NCI-H1930 (cell line): Measurements from ENCODE around the gene ANKFN1.

Source experiments
- DNase-seq, 2 experiments: peaks; one replicate each; lab custom pipeline; 2025; lab: John Stamatoyannopoulos, UW

Gene ANKFN1

GRCh38 chr17:56142781-56143180 is 10.5 kb upstream of the ANKFN1 start:
- DNase-seq, result no peak

GRCh38 chr17:56144223-56144622 is 9.1 kb upstream of the ANKFN1 start:
- no peak for DNase-seq

DNA sequence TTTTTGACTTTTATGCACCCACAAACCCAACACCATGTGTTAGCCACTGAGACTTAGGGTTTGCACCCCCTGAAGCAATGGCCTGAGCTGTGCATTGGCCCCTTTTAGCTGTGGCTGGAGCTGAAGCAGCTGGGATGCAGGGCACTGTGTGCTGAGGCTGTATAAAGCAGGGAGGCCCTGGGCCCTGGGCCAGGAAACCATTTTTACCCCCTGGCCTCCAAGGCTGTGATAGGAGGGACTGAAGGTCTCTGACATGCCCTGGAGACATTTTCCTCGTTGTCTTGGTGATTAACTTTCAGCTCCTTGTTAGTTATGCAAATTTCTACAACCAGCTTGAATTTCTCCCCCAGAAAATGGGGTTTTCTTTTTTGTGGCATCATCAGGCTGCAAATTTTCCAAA is 6.7 kb upstream of the ANKFN1 start:
- DNase-seq, result no peak

- DNase-seq, result no peak
These were observed 4.9 kb upstream of the ANKFN1 start for GRCh38 chr17:56148333-56148732.

DNA sequence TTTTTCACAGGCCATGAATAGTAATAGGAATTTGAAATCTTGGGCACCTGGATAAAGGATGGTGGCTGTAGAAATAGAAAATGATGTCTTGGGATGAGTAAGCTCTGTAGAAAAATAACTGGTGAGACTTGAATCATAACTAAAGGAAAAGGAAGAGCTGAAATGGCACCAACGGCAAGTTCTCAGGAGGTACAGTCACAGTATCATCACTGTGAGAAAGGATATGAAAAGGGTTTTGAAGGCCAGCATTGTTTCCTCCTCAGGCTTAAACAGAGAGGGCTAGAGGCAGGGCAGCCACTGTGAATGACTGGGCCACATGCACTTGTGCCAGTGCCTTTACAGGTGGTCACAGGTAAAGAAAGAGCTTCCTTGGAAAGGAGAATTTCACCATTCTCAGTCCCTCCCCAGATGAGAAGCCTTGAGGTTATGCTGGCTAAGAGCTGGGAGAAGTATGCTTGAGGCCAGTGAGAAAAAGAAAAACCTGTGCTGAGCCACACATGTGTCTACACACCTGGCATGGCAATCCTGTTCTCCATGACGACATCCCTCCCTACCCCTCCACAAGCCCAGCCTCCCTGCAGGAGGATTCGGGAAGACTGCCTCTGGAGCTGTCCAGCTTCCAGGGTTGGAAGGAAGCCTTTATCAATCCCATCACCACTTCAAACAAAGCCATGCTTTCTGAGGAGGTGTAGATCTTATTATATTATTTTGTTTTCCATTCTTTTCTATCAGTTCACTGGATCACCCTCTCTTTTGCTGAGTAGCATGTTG is 3.8 kb upstream of the ANKFN1 start:
- no peak for DNase-seq

DNA sequence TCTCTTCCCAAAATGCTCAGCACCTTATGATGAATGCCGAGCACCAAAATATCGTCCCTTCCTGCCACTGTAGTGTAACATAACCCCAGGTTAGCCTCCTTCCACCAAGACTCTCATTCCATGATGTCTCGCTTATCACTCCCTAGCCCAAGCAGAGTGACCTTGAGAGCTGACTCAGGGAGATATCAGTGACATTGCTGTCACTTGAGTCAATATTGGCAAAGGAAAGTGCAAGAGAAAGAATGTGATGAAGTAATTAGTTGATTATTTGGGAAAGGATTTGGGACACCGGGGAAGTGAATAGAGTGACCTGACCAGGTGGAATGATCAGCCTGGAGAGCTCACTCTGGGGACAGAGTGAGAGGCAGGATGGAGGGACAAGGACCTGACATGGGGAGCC is 2.6 kb upstream of the ANKFN1 start:
- DNase-seq, result no peak

DNA sequence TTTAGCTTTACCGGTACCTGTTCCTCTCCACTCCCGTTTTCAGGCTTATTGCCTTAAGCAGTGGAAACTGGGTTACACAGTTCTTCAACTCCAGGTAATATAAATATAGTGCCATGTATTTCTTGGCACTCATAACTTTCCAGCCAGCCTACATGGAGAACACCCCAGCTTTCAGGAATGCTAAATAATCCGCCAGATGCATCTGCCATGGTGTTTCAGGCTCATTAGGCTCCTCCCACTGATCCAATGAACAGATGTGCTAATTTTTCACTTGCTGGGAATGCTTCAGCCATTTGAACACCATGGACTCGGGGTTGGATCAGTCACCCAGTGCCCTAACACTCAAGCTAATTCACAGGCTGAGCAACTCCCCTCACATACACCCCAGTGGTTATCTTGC is 4.6 kb downstream of the ANKFN1 start:
- DNase-seq, result no peak

DNA sequence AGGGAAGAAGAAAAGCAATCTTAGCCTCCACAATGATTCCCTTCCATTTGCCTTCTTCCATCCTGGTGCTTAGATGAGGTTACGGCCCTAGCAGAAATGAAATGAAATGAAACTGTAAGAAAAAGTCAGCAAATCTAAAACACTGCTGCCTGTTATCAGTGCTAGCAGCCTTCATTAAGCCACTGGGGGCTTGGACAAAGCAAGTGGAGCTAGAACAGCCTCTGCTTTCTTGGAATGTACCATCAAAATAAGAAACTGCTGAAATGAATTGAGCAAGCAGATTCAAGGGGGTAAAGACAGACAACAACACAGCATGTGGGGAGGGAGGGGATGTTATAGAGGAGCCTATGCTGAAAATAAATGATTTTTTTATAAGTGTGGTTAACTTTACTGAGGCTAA is 5.1 kb downstream of the ANKFN1 start:
- no peak for DNase-seq

DNA sequence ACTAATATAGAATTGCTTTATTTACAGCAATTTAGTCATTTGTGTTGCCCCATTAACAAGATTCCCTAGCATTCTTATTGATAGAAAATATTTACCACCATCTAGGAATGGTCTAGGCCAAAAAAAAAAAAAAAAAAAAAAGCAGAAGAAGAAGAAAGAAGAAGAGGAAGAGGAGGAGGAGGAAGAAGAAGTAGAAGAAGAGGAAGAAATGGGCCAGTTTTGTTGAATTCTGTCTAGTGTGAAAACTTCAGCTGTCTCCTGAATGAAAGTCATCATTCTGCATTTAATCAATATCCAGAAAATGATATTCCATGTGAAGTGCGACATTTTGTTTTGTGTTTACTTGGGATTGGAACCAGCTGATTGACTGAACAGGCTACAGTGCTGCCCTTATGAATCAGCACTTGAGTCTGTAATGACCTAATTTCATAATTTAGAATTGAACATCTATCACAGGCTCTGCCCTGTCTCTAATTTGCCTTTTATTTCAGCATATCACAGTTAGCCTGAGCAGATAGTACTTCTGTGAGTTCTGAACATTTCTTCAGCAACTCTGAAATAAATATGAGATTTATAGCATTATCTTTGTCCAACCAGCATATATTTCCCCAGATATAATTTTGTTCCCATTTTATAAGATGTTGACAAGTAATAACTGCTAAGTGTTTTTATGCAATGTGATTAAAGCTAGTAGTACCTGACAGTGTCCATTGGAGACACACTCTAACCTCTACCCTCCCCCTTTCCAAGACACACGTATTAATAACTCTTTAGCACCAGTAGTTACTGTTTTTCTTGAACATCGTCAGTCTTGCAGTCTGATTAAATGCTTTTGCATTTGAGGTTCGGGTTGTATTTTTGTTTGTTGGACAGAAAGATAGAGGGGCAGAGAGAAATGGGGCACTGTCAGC is 5.9 kb downstream of the ANKFN1 start:
- no peak for DNase-seq

DNA sequence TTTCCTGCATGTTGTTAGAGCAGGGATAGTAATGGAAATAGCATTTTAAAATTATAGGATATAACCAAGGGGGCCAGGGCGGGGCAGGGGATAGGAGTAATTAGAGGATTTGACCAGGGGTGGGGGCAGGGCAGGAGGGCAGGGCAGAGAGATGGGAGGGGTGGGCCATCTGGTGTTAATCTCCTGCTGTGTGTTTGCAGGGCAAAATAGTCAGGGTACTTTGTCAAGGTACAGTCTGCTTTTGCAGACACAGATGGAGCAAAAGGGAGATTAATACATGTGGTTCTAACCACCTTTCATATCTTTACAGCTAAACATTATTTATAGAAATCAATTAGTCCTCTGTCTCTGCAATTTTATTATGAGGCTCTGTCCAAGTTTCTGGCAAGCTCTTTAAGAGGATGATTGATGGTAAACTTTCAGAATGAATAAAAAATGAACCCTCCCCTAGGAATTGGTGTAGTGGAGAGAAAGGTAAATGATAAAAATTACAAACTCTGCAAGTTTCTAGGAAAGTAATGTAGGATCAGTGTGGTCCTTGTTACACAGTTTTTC is 6.6 kb downstream of the ANKFN1 start:
- no peak for DNase-seq

- DNase-seq, result no peak
These were observed 7.1 kb downstream of the ANKFN1 start for GRCh38 chr17:56160422-56160821.

GRCh38 chr17:56165072-56165641 is 11.9 kb downstream of the ANKFN1 start:
- DNase-seq, result no peak

DNA sequence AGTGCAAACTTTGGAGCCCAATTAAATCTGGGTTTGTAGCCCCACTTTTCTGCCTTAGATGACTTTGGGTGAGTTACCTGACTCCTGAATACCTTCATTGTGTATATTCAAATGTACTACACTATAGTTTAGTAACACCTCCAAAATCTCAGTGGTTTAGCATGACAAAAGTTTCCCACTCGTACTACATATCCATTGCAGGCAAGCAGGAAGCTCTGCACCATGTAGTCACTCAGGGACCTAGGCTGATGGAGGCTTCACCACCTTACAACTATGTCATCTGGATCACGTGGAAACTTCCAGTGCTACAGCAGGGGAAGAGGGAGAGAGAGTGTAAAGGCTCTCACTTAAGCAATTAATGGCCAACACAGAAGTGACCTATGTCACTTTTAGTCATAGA is 14.2 kb downstream of the ANKFN1 start:
- no peak for DNase-seq

- no peak for DNase-seq
These were observed 16.3 kb downstream of the ANKFN1 start for GRCh38 chr17:56169621-56170020.

DNA sequence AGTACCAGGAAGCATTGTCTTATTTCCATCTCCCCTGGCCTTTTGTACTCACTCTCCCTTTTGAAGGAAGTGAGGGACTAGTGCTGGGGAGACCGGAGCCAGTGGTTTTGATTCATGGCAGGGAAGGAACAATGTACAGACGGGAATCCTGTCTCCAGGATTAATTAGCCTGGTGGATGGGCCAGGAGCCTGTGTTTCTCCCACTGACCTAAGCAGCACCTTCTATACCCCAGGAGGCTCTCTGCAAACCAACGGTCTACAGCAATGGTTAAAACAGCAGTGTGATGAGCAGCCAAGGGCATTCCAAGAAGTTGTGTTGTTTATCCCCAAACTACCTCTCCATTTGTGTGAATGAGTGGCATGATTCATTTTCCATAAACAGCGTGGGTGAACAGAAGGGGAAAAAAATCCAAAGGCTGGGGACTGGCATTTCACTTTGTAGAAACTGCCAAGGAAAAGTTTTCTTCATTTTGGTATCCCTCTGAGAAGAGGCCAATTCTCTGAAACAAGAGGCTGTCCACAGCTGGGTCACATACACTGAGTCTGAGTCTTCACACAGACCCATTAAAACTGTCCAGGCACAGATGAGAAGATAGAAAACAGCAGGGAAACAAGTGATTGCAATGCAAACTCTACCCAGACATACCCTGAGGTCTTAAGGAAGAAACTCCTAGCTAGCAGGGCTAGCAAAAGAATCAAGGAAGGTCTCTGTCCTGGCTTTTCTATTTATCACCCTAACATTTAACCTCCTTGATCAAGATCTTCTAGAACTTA is 18.1 kb downstream of the ANKFN1 start:
- DNase-seq, result no peak

GRCh38 chr17:56172517-56172982 is 19.3 kb downstream of the ANKFN1 start:
- DNase-seq, result no peak

DNA sequence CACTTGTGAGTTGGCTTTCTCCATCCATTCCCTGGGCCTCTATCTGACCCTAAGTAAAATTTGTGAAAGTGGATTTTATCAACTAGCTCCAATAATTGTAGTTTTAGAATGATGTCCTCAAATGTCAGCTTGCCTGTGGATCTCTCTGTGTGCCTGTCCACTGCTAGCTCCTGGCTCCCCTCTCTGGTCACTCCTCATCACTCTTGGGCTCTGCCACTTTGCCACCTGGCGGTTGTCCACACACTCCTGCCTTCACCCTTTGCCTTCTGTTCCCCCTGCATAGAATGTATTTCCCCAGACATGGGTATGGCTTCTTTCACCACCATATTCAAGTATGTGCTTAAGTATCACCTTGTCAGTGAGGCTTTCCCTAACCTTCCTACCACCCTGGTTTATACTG is 19.8 kb downstream of the ANKFN1 start:
- no peak for DNase-seq

DNA sequence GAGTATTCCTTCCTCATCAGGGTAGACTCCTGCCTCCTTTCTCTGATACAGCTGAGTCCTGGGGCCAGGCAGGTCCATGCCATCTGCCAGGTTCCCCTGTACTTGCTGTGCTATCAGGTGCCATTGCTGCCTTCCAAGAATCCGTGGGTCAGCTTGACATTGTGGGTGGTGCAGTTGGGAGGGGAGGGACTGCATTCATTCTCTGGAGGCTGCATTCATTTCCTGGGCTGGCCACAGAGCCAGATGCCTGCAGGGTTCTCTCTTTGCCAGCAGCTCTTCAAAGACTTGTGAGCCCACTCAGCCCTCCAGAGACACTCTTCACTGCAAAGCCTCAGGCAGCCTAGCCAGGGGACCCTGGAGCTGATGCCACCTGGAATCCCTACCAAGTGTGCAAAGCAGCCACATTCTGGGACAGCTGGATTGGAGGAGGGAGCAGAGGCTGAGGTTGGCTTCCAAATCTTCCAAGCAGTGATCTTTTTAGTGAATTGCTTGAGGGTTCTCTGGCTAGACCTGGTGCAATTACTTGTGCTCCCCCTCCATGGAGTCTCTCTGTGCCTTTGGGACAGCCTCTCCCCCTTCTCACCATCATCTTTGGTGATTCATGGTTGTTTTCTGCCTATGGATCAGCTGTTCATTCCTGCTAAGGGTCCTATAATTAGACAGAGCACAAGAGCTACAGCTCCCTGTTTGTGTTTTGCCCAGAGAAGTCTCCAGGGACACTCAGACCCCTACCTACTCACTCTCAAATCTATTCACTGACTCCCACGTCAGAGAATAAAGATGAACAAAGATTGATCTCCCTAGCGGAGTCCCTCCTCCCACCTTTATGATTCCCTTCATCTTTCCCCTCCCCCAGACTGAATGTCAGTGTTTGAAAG is 20.9 kb downstream of the ANKFN1 start:
- no peak for DNase-seq

- DNase-seq, result no peak
These were observed 22.2 kb downstream of the ANKFN1 start for GRCh38 chr17:56175299-56175955.

- no peak for DNase-seq
These were observed 22.8 kb downstream of the ANKFN1 start for GRCh38 chr17:56176091-56176490.
